Smooth muscle cell (in vitro differentiated cells): ENCODE measurements around the gene EFCAB11. TPM values are rescaled to one million over a fixed set of nuclear protein-coding genes. Genes with fewer than 3 reads are reported as not detected.

ENCODE experiments used
- DNase-seq: peaks from one replicate; lab custom pipeline; 2025; ENCODE audit not compliant: unreplicated experiment; lab: John Stamatoyannopoulos, UW
- H2AFZ ChIP-seq: fragments of 200-600 bp; sonication (generic); 2 replicates; pipeline ENCODE4 v1.6.0; 2016; ENCODE audit warnings: antibody characterized with exemption, low read depth, mild to moderate bottlenecking
- H3F3A ChIP-seq: fragments of 200-600 bp; sonication (generic); 2 replicates; pipeline ENCODE4 v1.6.0; 2017; ENCODE audit warnings: antibody characterized with exemption, low read depth
- H3K27ac ChIP-seq: fragments of 200-600 bp; sonication (generic); 2 replicates; pipeline ENCODE4 v1.5.1; 2016; ENCODE audit warnings: low read depth, mild to moderate bottlenecking
- H3K27me3 ChIP-seq: fragments of 200-600 bp; sonication (generic); 2 replicates; pipeline ENCODE4 v1.6.1; 2016; ENCODE audit warnings: low read depth, mild to moderate bottlenecking
- H3K36me3 ChIP-seq: fragments of 200-600 bp; sonication (generic); 2 replicates; pipeline ENCODE4 v1.5.1; 2016; ENCODE audit warnings: low read depth
- H3K4me1 ChIP-seq: fragments of 200-600 bp; sonication (generic); 2 replicates; pipeline ENCODE4 v1.5.1; 2016; ENCODE audit warnings: low read depth
- H3K4me2 ChIP-seq: fragments of 200-600 bp; sonication (generic); 2 replicates; pipeline ENCODE4 v1.6.0; 2016; ENCODE audit warnings: mild to moderate bottlenecking
- H3K4me3 ChIP-seq: fragments of 200-600 bp; sonication (generic); 2 replicates; pipeline ENCODE4 v1.5.1; 2016; ENCODE audit warnings: mild to moderate bottlenecking
- H3K79me2 ChIP-seq: fragments of 200-600 bp; sonication (generic); 2 replicates; pipeline ENCODE4 v1.6.0; 2016; ENCODE audit warnings: low read depth, mild to moderate bottlenecking
- H3K9ac ChIP-seq: fragments of 200-600 bp; sonication (generic); 2 replicates; pipeline ENCODE4 v1.6.0; 2016; ENCODE audit warnings: low read depth
- H3K9me3 ChIP-seq: fragments of 200-600 bp; sonication (generic); replicated peaks from 2 replicates; pipeline ENCODE4 v1.5.1; 2016; ENCODE audit warnings: low read depth
- H4K20me1 ChIP-seq: fragments of 200-600 bp; sonication (generic); 2 replicates; pipeline ENCODE4 v1.6.0; 2016; ENCODE audit warnings: low read depth
- CTCF ChIP-seq: fragments of 200-600 bp; sonication (generic); IDR thresholded peaks from 2 replicates; pipeline ENCODE4 v1.5.1; 2017; ENCODE audit warnings: borderline replicate concordance, mild to moderate bottlenecking, antibody characterized with exemption; ENCODE audit not compliant: insufficient read depth, poor library complexity, severe bottlenecking
- WGBS: methylation state at CpG from one replicate; pipeline ENCODE4 v1.1.7; 2016; ENCODE audit warnings: low lambda C conversion rate; 5-methylcytosine and 5-hydroxymethylcytosine counted together
- polyA plus RNA-seq: library from polyadenylated mRNA; unstranded; fragments of >200 nt; fragmentation: Nextera tagmentation; extraction: Ambion mirVana; gene quantifications from 2 replicates; pipeline ENCODE4 v1.2.1, GENCODE V29; 2016
- total RNA-seq: library from RNA; depleted of rRNA; stranded (reverse); fragments of >200 nt; gene quantifications from 2 replicates; pipeline ENCODE4 v1.2.3, GENCODE V29; 2014

The EFCAB11 gene
- total and polyA plus RNA-seq, 2 experiments from 2014 or later: 3.1 to 9.5 TPM

- no peak overlapping the region for H2AFZ ChIP-seq
- DNase-seq: no peak
- no peaks in the 10 kb centered on the region for H4K20me1 ChIP-seq
- peaks cover 15% of the 10 kb centered on the region for H3K4me1 ChIP-seq
- H3K9me3 ChIP-seq: no peaks in the 10 kb centered on the region
- H3F3A ChIP-seq: no peaks in the 10 kb centered on the region
- H3K4me2 ChIP-seq: no peak overlapping the region
- no peaks in the 10 kb centered on the region for H3K36me3 ChIP-seq
- 94% methylated on average over 5 of the region's 5 CpGs for WGBS
- no peak overlapping the region for H3K4me3 ChIP-seq
- TF ChIP-seq CTCF: no peak
- H3K9ac ChIP-seq: no peak overlapping the region
- no peaks in the 10 kb centered on the region for H3K79me2 ChIP-seq
- no peak overlapping the region for H3K27ac ChIP-seq
- H3K27me3 ChIP-seq: no peaks in the 10 kb centered on the region
Observed at GRCh38 chr14:89810101-89810500, 144.4 kb downstream of the EFCAB11 start.

GRCh38 chr14:89807892-89808291, 146.6 kb downstream of the EFCAB11 start:
- no peak for TF ChIP-seq CTCF
- Histone ChIP-seq H3K9me3 (no peaks in the 10 kb centered on the region), H3K9ac (no peak overlapping the region), H3K4me2 (no peak overlapping the region), H3K36me3 (no peaks in the 10 kb centered on the region), H3K4me3 (no peak overlapping the region), H2AFZ (no peak overlapping the region), H4K20me1 (no peaks in the 10 kb centered on the region), H3K27ac (no peak overlapping the region), H3K4me1 (peaks cover 9% of the 10 kb centered on the region), H3F3A (no peaks in the 10 kb centered on the region), H3K27me3 (no peaks in the 10 kb centered on the region), H3K79me2 (no peaks in the 10 kb centered on the region)
- 82% methylated on average over 6 of the region's 6 CpGs for WGBS
- DNase-seq: no peak

- no peaks in the 10 kb centered on the region for H4K20me1 ChIP-seq
- H3K79me2 ChIP-seq: no peaks in the 10 kb centered on the region
- H3K27ac ChIP-seq: no peak overlapping the region
- no peaks in the 10 kb centered on the region for H3K27me3 ChIP-seq
- H3F3A ChIP-seq: no peaks in the 10 kb centered on the region
- no peaks in the 10 kb centered on the region for H3K9me3 ChIP-seq
- DNase-seq: no peak
- TF ChIP-seq CTCF: no peak
- no peak overlapping the region for H3K4me3 ChIP-seq
- peaks cover 9% of the 10 kb centered on the region for H3K4me1 ChIP-seq
- H2AFZ ChIP-seq: no peak overlapping the region
- no peak overlapping the region for H3K4me2 ChIP-seq
- H3K36me3 ChIP-seq: no peaks in the 10 kb centered on the region
- H3K9ac ChIP-seq: no peak overlapping the region
Observed at GRCh38 chr14:89807151-89807550, 147.4 kb downstream of the EFCAB11 start.

- no peak overlapping the region for H3K9ac ChIP-seq
- no peak for DNase-seq
- WGBS: 63% methylated on average over 2 of the region's 2 CpGs
- H3K79me2 ChIP-seq: no peaks in the 10 kb centered on the region
- no peaks in the 10 kb centered on the region for H3F3A ChIP-seq
- peak overlapping the region; percentile 58 for H3K27ac ChIP-seq
- no peaks in the 10 kb centered on the region for H3K36me3 ChIP-seq
- H4K20me1 ChIP-seq: no peaks in the 10 kb centered on the region
- no peak overlapping the region for H3K4me3 ChIP-seq
- H2AFZ ChIP-seq: no peak overlapping the region
- no peaks in the 10 kb centered on the region for H3K9me3 ChIP-seq
- H3K4me2 ChIP-seq: peak overlapping the region; percentile 47
- H3K27me3 ChIP-seq: no peaks in the 10 kb centered on the region
- peaks cover 9% of the 10 kb centered on the region for H3K4me1 ChIP-seq
- no peak for TF ChIP-seq CTCF
Observed at GRCh38 chr14:89806451-89806850, 148.1 kb downstream of the EFCAB11 start.
